Activated naive CD8-positive, alpha-beta T cell treated with anti-CD3 and anti-CD28 coated beads, Interleukin-2, amount 10 ng/mL, durations not matched to agents 7 days and 5 days (primary cell): ENCODE measurements around the gene SNED1. TPM values are rescaled to one million over a fixed set of nuclear protein-coding genes. Genes with fewer than 3 reads are reported as not detected.

ENCODE experiments used
- ATAC-seq: fragments of 150-1000 bp; cut with Tn5 transposase; one replicate; pipeline ENCODE4 v1.10.0; 2021; ENCODE audit warnings: low read depth, moderate library complexity
- POLR2A ChIA-PET: fragments of 350-600 bp; sonication (Branson Sonifier 250); formaldehyde crosslinking; loops from one replicate; lab custom pipeline; 2021; ENCODE audit warnings: antibody characterized with exemption; lab: Charles Lee
- DNase-seq: peaks from one replicate; pipeline ENCODE4 v3.0.0; 2021
- H3K27ac Mint-ChIP-seq: one replicate; pipeline ENCODE4 v1.8.0; 2022; ENCODE audit warnings: mild to moderate bottlenecking, mixed read lengths
- H3K27me3 Mint-ChIP-seq: one replicate; pipeline ENCODE4 v1.8.0; 2022; ENCODE audit warnings: mild to moderate bottlenecking, moderate library complexity, mixed read lengths
- H3K36me3 Mint-ChIP-seq: one replicate; pipeline ENCODE4 v1.8.0; 2021; ENCODE audit warnings: mild to moderate bottlenecking, mixed read lengths
- H3K4me1 Mint-ChIP-seq: one replicate; pipeline ENCODE4 v1.8.0; 2021; ENCODE audit warnings: mixed read lengths
- H3K4me3 Mint-ChIP-seq: one replicate; pipeline ENCODE4 v1.8.0; 2022; ENCODE audit warnings: mild to moderate bottlenecking, moderate library complexity, mixed read lengths
- H3K9me3 Mint-ChIP-seq: one replicate; pipeline ENCODE4 v1.8.0; 2021; ENCODE audit warnings: mixed read lengths
- total RNA-seq, 2 experiments: library from RNA; stranded (reverse); gene quantifications; one replicate each; pipeline ENCODE4 v1.2.3, GENCODE V29; 2021

The SNED1 gene
- total RNA-seq, 2 experiments from 2014 or later, result 14.5 to 18.7 TPM

DNA sequence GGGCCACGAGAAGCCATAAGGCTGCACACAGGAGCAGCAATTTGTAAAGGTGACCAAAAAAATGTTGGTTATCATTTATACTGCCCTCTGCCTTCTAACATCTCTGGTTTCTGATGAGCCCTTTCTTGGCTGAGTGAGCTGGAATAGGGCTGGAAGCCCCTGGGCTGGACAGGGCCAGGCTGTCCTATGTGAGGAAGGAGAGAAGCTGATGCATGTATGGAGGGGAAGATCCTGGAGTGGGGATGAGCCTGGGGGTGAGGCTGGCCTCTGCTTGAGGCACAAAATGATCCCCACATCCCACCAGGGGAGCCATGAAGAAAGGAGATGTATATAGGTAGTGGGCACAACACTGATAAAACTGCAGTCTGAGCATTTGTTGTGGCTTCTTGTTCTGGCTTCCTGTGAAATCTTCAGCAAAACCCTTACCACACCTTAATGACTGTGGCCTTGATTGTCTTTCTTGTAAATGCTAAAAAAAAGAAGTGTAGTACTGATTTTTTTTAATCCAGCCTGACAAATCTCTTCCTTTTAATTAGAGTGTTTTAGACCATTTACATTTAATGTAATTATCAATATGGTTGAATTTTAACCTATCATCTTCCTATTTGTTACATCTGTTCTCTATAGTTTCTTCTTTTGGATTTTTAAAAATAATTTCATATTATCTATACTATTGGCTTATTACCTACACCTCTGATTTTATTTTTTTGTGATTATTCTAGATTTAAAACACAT lies 5.6 kb downstream of the SNED1 start:
- ATAC-seq, result no peak
- peaks cover 2% of the 10 kb centered on the region for H3K36me3 Mint-ChIP-seq
- H3K4me3 Mint-ChIP-seq, result no peak overlapping the region
- no peak overlapping the region for H3K27ac Mint-ChIP-seq
- H3K4me1 Mint-ChIP-seq, result peaks cover 6% of the 10 kb centered on the region
- no peak for DNase-seq
- peaks cover 9% of the 10 kb centered on the region for H3K9me3 Mint-ChIP-seq
- H3K27me3 Mint-ChIP-seq, result peaks cover 10% of the 10 kb centered on the region
- POLR2A ChIA-PET, result no interaction called here

DNA sequence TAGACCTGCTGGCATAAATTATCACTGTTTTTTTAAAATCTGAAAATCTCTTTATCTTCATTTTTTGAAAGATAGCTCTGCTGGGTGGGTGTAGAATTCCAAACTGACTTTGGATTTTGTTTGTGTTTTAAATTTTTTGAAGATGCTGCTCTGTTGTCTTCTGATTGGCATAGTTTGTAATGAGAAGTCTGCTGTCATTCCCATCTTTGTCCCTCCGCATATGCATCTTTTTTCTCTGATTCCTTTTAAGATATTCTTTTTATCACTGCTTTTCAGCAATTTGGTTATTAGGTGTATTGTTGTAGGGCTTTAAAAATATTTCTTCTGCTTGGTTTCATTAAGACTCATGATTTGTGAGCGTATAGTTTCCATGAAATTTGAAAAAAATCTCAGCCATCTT lies 7.2 kb downstream of the SNED1 start:
- DNase-seq (no peak), ATAC-seq (no peak)
- Mint-ChIP-seq H3K27me3 (peaks cover 3% of the 10 kb centered on the region), H3K4me3 (no peak overlapping the region), H3K4me1 (peaks cover 17% of the 10 kb centered on the region), H3K36me3 (peaks cover 2% of the 10 kb centered on the region), H3K27ac (no peak overlapping the region), H3K9me3 (peaks cover 9% of the 10 kb centered on the region)
- POLR2A ChIA-PET, result no interaction called here

DNA sequence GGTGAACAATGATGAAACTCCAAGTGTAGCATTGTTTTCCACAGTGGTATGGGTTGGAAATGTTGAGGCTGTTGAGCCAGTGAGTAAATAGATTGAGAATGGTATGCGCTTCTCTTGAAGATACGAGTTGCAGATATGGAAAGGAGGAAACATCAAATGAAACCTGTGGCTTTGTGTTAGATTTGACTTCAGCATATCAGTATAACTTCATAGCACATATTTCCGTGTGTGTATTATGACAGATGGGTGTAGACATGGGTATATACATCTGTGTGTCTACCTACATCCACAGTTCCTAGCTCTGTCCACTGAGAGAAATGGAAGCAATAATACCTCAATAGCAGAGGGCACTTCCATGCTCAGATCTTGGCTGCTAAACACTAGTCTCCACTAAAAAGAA lies 8.0 kb downstream of the SNED1 start:
- Mint-ChIP-seq H3K9me3 (peaks cover 9% of the 10 kb centered on the region), H3K36me3 (peaks cover 2% of the 10 kb centered on the region), H3K4me3 (no peak overlapping the region), H3K4me1 (peaks cover 17% of the 10 kb centered on the region), H3K27ac (no peak overlapping the region), H3K27me3 (peaks cover 3% of the 10 kb centered on the region)
- no peak for DNase-seq
- no peak for ATAC-seq
- POLR2A ChIA-PET, result no interaction called here

DNA sequence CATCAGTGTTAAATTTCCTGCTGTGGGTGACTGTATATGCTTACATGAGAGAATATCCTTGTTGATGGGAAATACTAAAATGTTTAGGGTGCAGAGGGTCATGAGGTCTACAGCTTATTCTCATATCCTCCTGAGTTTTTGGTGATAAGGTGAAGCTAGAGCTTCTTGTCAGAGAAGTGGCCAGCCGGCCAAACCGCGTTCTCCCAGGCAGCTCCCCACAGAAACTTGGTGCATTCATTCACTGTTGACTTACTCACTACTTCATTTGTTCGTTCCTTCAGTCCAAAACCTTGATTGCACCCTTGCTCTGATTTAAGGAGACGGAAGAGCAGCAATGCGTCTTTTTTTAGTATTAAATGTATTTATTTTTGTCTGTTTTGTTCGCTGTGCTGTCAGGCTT lies 8.7 kb downstream of the SNED1 start:
- POLR2A ChIA-PET, result no interaction called here
- H3K9me3 Mint-ChIP-seq, result peaks cover 9% of the 10 kb centered on the region
- H3K4me3 Mint-ChIP-seq, result no peak overlapping the region
- ATAC-seq (no peak), DNase-seq (no peak)
- peaks cover 17% of the 10 kb centered on the region for H3K4me1 Mint-ChIP-seq
- H3K36me3 Mint-ChIP-seq, result peaks cover 2% of the 10 kb centered on the region
- H3K27me3 Mint-ChIP-seq, result peaks cover 3% of the 10 kb centered on the region
- no peak overlapping the region for H3K27ac Mint-ChIP-seq

DNA sequence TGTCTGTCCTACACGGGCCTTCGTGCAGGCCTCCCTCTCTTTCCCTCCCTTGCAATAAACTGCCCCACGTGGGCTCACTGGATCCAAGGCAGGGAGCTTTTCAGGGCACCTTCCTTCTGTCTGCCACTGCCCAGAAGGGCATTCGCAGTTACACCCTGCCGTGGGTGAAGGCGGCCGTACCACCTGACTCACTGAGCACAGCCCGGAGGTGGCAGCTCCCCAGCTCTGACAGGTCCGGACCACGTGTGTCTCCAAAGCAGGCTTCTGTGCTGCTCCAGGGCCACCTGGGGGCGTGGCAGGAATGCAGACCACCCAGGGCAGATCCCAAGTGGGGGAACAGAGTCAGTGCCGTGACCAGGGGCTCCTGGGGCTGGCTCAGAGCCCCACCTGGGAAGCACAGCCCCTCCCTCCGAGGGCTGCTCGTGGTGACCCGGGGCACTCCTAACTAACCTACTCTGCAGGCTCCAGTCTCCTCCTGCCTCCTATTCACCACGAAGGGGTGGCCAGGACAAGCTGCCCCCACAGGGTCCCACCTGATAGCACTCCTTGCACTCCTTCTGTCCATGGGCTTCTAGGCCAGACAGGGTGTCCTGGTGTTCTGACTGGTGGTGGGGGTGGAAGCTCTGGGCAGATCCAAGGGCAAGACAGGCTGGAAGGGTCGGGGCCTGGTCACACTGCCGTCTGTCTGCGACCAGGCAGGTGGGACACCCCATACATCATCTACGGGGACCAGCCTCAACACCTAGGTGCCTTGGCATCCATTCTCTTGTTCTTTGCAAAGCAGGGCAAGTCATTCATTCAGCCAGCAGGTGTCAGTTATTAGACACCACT lies 9.7 kb downstream of the SNED1 start:
- POLR2A ChIA-PET, result no interaction called here
- no peak overlapping the region for H3K4me3 Mint-ChIP-seq
- ATAC-seq (no peak), DNase-seq (peak; percentile 28)
- peaks cover 9% of the 10 kb centered on the region for H3K9me3 Mint-ChIP-seq
- no peak overlapping the region for H3K27ac Mint-ChIP-seq
- peaks cover 3% of the 10 kb centered on the region for H3K27me3 Mint-ChIP-seq
- H3K4me1 Mint-ChIP-seq, result peaks cover 20% of the 10 kb centered on the region
- H3K36me3 Mint-ChIP-seq, result peaks cover 2% of the 10 kb centered on the region

DNA sequence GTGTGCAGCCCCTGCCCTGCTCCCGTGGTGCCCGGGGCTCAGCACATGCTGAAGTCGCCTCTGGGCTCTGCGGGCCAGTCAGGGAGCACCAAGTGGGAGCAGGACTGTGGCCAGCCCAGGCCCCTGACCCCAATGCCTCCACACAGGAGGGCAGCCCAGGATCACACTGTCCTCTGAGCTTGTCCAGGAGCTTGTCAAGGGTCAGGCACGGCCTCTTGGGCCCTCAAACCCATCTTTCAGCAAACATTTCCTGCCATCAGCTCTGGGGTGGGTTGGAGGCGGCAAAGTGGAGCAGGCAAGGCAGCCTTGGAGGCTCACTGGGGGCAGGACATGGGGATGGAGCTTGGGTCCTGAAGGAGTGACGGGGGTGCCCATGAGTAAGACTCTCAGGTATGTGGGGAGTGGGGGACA lies 10.3 kb downstream of the SNED1 start:
- H3K4me1 Mint-ChIP-seq, result peaks cover 20% of the 10 kb centered on the region
- ATAC-seq, result no peak
- H3K27me3 Mint-ChIP-seq, result peaks cover 3% of the 10 kb centered on the region
- peak overlapping the region; percentile 87 for H3K27ac Mint-ChIP-seq
- peaks cover 6% of the 10 kb centered on the region for H3K9me3 Mint-ChIP-seq
- no peak for DNase-seq
- H3K36me3 Mint-ChIP-seq, result peaks cover 2% of the 10 kb centered on the region
- H3K4me3 Mint-ChIP-seq, result peak overlapping the region; percentile 43
- POLR2A ChIA-PET, result no interaction called here

DNA sequence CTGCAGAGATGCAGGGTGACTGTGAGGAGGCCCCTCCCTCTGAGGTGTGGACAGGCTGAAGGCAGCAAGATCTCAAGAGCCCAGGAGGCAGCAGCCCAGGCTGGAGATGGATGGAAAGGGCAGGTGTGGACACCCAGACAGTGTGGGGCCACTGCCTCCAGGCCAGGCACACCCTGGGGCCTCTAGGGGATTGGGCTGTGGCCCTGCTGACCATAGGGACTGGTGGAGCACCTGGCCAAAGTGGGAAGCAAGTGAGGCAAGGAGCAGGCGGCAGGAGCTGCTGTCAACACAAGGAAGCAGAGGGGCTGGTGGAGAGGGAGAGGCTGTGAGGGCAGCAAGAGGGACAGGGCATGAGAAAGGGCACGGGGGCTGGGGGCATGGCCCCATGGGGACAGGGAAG lies 10.8 kb downstream of the SNED1 start:
- Mint-ChIP-seq H3K36me3 (no peaks in the 10 kb centered on the region), H3K4me1 (peaks cover 18% of the 10 kb centered on the region), H3K4me3 (peak overlapping the region; percentile 43), H3K27ac (peak overlapping the region; percentile 87), H3K27me3 (peaks cover 3% of the 10 kb centered on the region), H3K9me3 (peaks cover 4% of the 10 kb centered on the region)
- POLR2A ChIA-PET, result interaction anchor here (0.5 to 0.8 kb wide), 3 partner anchors 15 to 983 kb away, joined by 3 read pairs; no protein-coding TSS in a partner anchor
- DNase-seq (no peak), ATAC-seq (no peak)

DNA sequence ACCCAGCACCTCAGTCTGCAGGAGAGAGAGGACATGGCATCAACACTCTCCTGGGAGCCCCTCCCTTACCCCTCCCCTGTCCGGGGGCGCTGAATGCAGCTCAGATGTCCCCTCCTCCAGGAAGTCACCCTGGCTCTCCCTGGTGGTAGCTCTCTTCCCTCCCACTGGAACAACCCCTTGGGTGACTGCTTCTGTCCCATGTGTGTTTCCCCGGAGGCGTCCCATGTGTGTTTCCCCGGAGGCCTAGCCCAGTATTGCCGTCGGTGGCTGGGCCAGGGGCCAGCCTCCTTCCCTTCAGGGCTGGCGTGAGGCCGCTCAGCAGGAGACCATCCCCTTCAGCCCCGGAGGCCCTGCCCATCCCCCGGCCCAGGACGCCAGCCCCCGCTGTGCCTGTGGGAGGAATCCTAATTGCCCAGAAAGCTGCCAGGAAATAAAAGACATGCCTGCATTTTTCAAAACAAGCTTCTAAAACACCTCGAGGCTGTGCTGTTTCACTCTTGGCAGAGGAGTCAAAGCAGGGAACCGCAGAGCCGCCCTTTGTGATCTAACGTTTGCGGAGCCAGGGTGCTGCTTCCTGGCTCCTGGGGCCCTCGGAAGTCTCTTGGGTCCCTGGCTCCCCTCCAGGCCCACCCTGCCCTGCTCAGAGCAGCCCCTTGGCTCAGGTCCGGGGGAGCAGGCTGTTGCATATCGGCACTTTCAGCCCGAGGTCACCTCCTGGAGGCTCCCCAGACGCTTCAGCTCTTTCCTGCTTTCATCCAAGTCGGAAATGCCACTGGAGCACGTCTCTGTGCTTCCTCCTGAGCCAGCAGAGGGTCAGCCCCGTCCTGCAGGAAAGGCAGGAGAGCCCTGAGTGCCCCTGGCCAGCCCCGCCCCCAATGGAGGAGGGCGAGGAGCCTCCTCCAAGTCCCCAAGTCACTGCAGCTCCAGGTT lies 11.4 kb downstream of the SNED1 start:
- peak; percentile 65 for DNase-seq
- peaks cover 18% of the 10 kb centered on the region for H3K4me1 Mint-ChIP-seq
- ATAC-seq, result peak; percentile 83
- peaks cover 3% of the 10 kb centered on the region for H3K27me3 Mint-ChIP-seq
- H3K36me3 Mint-ChIP-seq, result no peaks in the 10 kb centered on the region
- H3K4me3 Mint-ChIP-seq, result peak overlapping the region; percentile 60
- peak overlapping the region; percentile 87 for H3K27ac Mint-ChIP-seq
- peaks cover 4% of the 10 kb centered on the region for H3K9me3 Mint-ChIP-seq
- POLR2A ChIA-PET, result interaction anchor here (0.5 to 0.9 kb wide), 5 partner anchors 11 to 984 kb away, joined by 3 to 4 read pairs (median 3); partner anchors contain the start of genes PASK and SNED1

DNA sequence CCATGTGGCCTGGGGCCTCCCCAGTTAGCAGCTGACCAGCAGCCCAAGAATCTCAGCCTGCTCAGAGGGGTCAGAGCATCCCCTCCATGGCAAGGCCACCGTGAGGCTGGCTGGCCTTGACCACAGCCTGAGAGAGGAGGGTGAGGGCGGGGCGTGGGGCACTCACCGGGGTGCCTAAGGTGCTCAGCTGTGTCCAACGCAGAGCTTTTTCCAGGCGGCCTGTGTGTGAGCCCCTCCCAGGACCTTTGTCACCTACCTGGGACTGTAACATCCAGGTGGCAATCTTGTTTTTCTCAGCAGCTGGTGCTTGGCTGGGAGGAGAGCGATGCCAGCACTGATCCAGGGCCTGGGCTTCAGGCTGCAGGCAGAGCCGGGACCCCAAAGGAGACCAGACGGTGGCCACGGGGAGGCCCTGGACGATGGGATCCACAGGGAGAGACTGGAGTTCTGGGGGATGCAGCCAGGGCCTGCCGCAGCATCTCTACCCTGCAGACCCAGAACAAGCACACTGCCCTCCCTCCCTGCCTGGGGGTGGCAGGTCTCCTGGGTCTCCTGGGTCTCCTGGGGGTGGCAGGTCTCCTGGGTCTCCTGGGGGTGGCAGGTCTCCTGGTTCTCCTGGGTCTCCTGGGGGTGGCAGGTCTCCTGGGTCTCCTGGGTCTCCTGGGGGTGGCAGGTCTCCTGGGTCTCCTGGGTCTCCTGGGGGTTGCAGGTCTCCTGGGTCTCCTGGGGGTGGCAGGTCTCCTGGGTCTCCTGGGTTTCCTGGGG lies 12.3 kb downstream of the SNED1 start:
- H3K27me3 Mint-ChIP-seq, result peaks cover 3% of the 10 kb centered on the region
- peak; percentile 35 for DNase-seq
- ATAC-seq, result peak; percentile 1
- POLR2A ChIA-PET, result interaction anchor here (0.9 kb wide), 2 partner anchors 12 to 138 kb away, joined by 3 to 4 read pairs; partner anchors contain the start of genes PASK and SNED1
- peak overlapping the region; percentile 87 for H3K27ac Mint-ChIP-seq
- H3K9me3 Mint-ChIP-seq, result peaks cover 4% of the 10 kb centered on the region
- peaks cover 18% of the 10 kb centered on the region for H3K4me1 Mint-ChIP-seq
- H3K36me3 Mint-ChIP-seq, result no peaks in the 10 kb centered on the region
- no peak overlapping the region for H3K4me3 Mint-ChIP-seq

DNA sequence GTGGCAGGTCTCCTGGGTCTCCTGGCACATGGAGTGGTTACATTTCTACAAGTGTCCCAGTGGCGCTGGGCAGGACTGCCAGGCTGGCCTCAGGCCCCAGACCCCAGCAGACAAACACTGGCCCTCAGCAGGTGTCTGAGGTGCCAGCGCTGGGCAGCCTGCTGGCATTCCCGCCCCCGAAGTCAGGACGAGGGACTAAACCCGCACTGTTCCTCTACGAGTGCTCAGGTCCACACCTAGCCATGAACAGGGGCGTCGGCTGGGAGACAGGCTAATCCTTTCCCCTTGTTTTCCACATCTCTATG lies 12.8 kb downstream of the SNED1 start:
- POLR2A ChIA-PET, result no interaction called here
- ATAC-seq, result no peak
- no peak overlapping the region for H3K4me3 Mint-ChIP-seq
- peak; percentile 31 for DNase-seq
- peaks cover 3% of the 10 kb centered on the region for H3K27me3 Mint-ChIP-seq
- H3K4me1 Mint-ChIP-seq, result peaks cover 18% of the 10 kb centered on the region
- H3K27ac Mint-ChIP-seq, result no peak overlapping the region
- H3K9me3 Mint-ChIP-seq, result peaks cover under 1% of the 10 kb centered on the region
- H3K36me3 Mint-ChIP-seq, result no peaks in the 10 kb centered on the region

DNA sequence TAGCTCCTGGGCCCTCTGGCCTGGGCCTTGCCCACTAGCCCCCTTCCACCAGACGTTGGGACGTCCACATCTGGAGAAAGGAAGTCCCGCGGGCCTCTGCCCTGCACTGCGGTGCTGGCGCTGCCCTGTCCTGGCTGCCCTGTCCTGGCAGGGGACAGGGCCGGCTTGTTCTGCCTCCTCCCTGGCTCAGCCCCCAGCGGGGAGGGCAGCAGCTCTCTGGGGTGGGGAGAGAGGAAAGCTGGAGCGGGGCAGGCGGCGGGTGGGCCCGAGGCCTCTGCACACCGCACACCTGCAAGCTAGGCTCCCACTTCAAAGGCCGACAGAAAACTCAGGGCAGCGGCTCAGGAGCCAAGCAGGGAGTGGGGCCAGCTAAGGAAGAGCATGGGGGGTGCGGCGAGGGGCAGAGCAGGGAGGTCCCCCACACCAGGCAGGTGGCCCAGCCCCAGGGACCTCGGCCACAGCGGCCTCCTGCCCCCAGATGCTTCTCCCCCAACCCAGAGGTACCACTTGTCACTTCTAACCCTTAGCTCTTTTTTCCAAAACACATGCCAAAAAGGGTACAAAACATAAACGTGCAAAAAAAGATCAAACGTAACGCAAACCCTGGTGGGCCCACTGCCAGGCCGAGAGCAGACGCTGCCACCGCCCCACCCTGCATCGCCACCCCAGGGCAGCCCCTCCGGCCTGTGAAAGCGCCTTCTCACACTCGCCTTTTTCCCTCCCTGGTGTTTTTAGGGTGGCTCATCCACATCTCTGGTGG lies 13.5 kb downstream of the SNED1 start:
- POLR2A ChIA-PET, result interaction anchor here (0.5 kb wide), 1 partner anchor 38 kb away, joined by 3 read pairs; no protein-coding TSS in a partner anchor

DNA sequence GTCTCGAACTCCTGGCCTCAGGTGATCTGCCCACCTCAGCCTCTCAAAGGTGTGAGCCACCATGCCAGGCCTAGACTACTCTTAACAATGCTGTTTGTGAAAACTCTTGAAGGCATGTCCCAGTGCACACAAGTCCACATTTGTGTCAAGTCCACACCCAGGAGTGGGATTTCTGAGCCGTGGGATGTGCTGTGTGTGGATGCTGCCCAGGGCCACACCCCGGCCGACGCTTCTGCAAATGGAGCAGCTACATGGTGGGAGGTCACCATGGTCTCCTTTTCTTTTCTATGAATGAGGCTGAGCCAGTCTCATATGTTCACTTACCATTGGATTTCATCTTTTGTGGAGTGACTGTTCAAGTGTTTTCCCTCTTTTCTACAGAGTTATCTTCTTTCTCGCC lies 15.8 kb downstream of the SNED1 start:
- Mint-ChIP-seq H3K36me3 (no peaks in the 10 kb centered on the region), H3K4me1 (peaks cover 11% of the 10 kb centered on the region), H3K27me3 (no peaks in the 10 kb centered on the region), H3K9me3 (no peaks in the 10 kb centered on the region), H3K4me3 (no peak overlapping the region), H3K27ac (no peak overlapping the region)
- ATAC-seq (no peak), DNase-seq (no peak)
- POLR2A ChIA-PET, result no interaction called here

More for the DNA sequence above, 13.5 kb downstream of the SNED1 start:
- Mint-ChIP-seq H3K4me3 (no peak overlapping the region), H3K36me3 (no peaks in the 10 kb centered on the region), H3K4me1 (peaks cover 16% of the 10 kb centered on the region), H3K9me3 (no peaks in the 10 kb centered on the region), H3K27me3 (no peaks in the 10 kb centered on the region), H3K27ac (peak overlapping the region; percentile 46)
- DNase-seq (peak; percentile 34), ATAC-seq (peak; percentile 9)
